ENCODE measurements around the gene LCP1.
A peak's percentile ranks its signal among the peaks of the same experiment; 100 is the strongest.

Gene LCP1

DNA sequence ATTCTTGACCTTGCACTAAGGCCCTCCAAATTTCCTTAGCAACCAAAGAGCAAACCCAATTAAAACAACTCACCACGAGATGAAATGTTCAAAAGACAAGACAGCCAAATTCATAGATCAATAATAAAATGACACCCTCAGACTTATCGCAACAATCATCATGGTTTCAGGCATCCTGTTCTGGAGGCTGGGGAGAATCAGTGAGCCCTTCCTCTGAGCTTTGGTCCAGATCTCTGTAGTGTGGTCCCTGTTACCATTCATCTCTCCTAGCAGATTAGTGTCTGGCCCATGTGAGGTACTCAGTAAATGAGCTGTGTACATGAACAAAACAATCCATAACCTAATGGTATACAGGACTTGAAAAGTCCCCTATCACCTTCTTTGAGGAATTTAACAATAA lies 12.2 kb downstream of the LCP1 start:
- H3K36me3 ChIP-seq (ENCODE audit: control insufficient read depth, insufficient read depth, low read length) = no peaks in the 10 kb centered on the region
- peak overlapping the region; percentile 67 for H3K27ac ChIP-seq
- H3K4me1 ChIP-seq = peaks cover 6% of the 10 kb centered on the region
- H3K79me2 ChIP-seq = no peaks in the 10 kb centered on the region
- H3K4me3 ChIP-seq (ENCODE audit: low read depth, low read length) = no peak overlapping the region
- TF ChIP-seq, protein P1, sequence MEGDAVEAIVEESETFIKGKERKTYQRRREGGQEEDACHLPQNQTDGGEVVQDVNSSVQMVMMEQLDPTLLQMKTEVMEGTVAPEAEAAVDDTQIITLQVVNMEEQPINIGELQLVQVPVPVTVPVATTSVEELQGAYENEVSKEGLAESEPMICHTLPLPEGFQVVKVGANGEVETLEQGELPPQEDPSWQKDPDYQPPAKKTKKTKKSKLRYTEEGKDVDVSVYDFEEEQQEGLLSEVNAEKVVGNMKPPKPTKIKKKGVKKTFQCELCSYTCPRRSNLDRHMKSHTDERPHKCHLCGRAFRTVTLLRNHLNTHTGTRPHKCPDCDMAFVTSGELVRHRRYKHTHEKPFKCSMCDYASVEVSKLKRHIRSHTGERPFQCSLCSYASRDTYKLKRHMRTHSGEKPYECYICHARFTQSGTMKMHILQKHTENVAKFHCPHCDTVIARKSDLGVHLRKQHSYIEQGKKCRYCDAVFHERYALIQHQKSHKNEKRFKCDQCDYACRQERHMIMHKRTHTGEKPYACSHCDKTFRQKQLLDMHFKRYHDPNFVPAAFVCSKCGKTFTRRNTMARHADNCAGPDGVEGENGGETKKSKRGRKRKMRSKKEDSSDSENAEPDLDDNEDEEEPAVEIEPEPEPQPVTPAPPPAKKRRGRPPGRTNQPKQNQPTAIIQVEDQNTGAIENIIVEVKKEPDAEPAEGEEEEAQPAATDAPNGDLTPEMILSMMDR (IDR thresholded peaks at IDR 0.05) = no peak
- H3K27me3 ChIP-seq (ENCODE audit: control insufficient read depth, insufficient read depth, low read length) = no peaks in the 10 kb centered on the region
- H3K9me3 ChIP-seq (ENCODE audit: control insufficient read depth, low read length) = no peaks in the 10 kb centered on the region
- H3K4me2 ChIP-seq (ENCODE audit: low read length) = no peak overlapping the region
- no peak overlapping the region for H2AFZ ChIP-seq
- H3K9ac ChIP-seq = no peak overlapping the region

DNA sequence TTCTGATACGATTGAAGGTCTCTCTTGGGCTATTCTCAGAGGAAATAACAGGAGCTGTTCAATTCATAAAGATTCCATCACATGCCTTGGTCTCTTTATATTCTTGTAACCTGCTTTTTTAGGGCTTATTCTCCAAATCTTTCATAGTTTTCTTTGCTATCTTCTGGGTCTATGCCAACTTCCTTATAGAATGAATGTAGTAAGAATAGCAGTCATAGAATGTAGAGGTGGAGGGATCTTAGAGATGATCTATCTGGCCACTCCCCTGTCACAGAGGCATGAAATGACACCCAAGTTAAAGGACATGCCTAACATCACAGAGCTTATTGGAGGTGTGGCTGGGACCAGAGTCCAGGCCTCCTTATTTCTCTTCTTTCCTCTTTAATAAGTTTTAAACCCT lies 13.2 kb downstream of the LCP1 start:
- Histone ChIP-seq H3K9me3 (ENCODE audit: control insufficient read depth, low read length) (no peaks in the 10 kb centered on the region), H3K36me3 (ENCODE audit: control insufficient read depth, insufficient read depth, low read length) (no peaks in the 10 kb centered on the region), H3K79me2 (no peaks in the 10 kb centered on the region), H3K27ac (no peak overlapping the region), H2AFZ (no peak overlapping the region), H3K4me1 (peaks cover 6% of the 10 kb centered on the region), H3K4me3 (ENCODE audit: low read depth, low read length) (no peak overlapping the region), H3K9ac (no peak overlapping the region), H3K27me3 (ENCODE audit: control insufficient read depth, insufficient read depth, low read length) (no peaks in the 10 kb centered on the region), H3K4me2 (ENCODE audit: low read length) (no peak overlapping the region)
- TF ChIP-seq, protein P1 (IDR thresholded peaks at IDR 0.05) = no peak

DNA sequence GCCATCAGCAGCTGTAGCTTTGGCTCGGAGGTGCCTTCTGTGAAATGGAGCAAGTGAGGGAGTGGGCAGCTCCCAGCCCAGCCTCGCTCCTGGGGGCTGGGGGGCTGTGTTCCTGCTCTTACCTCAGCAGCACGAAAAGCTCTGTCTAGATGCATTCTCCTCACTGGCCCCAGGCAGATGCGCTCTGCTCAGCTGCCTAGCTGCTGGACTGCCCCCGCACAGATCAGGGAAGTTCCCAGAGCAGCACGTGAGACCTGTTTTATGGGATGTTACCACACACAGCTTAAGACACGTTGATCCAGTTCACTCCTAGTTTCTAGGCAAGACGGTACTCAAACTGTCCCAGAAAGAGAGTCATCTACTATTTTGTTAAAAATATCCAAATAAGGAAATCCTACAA lies 13.6 kb downstream of the LCP1 start:
- Histone ChIP-seq H3K27ac (no peak overlapping the region), H3K4me3 (ENCODE audit: low read depth, low read length) (no peak overlapping the region), H3K36me3 (ENCODE audit: control insufficient read depth, insufficient read depth, low read length) (no peaks in the 10 kb centered on the region), H3K9me3 (ENCODE audit: control insufficient read depth, low read length) (no peaks in the 10 kb centered on the region), H2AFZ (no peak overlapping the region), H3K4me2 (ENCODE audit: low read length) (no peak overlapping the region), H3K27me3 (ENCODE audit: control insufficient read depth, insufficient read depth, low read length) (no peaks in the 10 kb centered on the region), H3K79me2 (no peaks in the 10 kb centered on the region), H3K9ac (no peak overlapping the region), H3K4me1 (peaks cover 6% of the 10 kb centered on the region)
- TF ChIP-seq, protein P1 (IDR thresholded peaks at IDR 0.05) = no peak

DNA sequence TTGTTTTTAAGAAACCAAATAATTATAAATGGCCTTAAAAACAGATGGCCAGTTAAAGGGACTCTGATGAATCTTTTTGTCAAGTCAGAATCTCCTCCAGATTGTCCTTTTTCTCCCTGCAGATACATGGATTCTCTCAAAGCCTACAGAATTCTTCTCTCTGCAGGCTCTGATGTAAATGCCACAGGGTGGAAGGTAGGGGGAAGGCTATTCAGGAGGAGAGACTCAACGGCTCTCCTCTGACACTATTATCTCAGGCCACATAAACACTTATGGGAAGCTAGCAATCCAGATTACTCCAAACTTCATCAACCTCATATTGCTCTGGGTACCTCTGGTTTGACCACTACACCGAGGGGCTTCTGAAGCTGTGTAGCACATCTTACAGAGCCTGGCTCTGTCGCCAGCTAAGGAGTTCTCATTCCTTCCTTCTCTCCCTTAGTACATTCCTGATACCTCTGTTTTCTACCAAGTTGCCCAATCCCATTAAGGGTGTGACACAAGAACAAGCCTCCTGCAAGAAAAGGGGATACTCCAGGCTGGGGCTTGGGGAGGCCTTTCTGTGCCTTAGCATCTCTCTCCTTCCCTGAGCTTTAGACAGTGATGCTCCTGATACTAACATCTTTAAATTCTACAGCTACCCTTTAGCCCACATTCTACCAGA lies 14.9 kb downstream of the LCP1 start:
- TF ChIP-seq, protein P1 (IDR thresholded peaks at IDR 0.05) = no peak
- Histone ChIP-seq H3K4me2 (ENCODE audit: low read length) (no peak overlapping the region), H3K4me1 (peaks cover 6% of the 10 kb centered on the region), H3K79me2 (no peaks in the 10 kb centered on the region), H3K9ac (no peak overlapping the region), H2AFZ (no peak overlapping the region), H3K27me3 (ENCODE audit: control insufficient read depth, insufficient read depth, low read length) (no peaks in the 10 kb centered on the region), H3K9me3 (ENCODE audit: control insufficient read depth, low read length) (no peaks in the 10 kb centered on the region), H3K27ac (no peak overlapping the region), H3K36me3 (ENCODE audit: control insufficient read depth, insufficient read depth, low read length) (no peaks in the 10 kb centered on the region), H3K4me3 (ENCODE audit: low read depth, low read length) (no peak overlapping the region)

DNA sequence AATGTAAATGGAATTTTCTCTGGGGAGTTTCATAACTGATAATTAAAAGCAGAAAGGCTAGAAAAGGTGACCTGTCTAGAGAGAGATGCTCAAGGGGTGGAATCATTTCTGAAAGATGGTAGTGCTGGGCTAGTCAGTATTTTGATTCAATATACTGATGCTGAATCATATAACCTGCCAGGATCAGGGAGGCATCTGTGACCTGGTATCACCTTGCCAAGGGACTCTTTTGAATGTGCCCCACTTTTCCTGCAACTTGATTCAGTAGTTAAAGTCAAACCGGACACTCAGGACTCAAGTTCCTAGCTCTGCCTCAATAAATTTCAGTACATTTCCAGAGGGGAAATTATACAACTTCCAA lies 15.8 kb downstream of the LCP1 start:
- no peak overlapping the region for H3K9ac ChIP-seq
- H3K36me3 ChIP-seq (ENCODE audit: control insufficient read depth, insufficient read depth, low read length) = no peaks in the 10 kb centered on the region
- TF ChIP-seq, protein P1 (IDR thresholded peaks at IDR 0.05) = no peak
- no peak overlapping the region for H3K4me3 ChIP-seq (ENCODE audit: low read depth, low read length)
- H2AFZ ChIP-seq = no peak overlapping the region
- H3K4me2 ChIP-seq (ENCODE audit: low read length) = no peak overlapping the region
- no peaks in the 10 kb centered on the region for H3K27me3 ChIP-seq (ENCODE audit: control insufficient read depth, insufficient read depth, low read length)
- no peak overlapping the region for H3K27ac ChIP-seq
- H3K9me3 ChIP-seq (ENCODE audit: control insufficient read depth, low read length) = no peaks in the 10 kb centered on the region
- H3K79me2 ChIP-seq = no peaks in the 10 kb centered on the region
- H3K4me1 ChIP-seq = peaks cover 3% of the 10 kb centered on the region
